GM23338 (cell line): ENCODE results near the gene FAM118B. TPM values are rescaled to one million over a fixed set of nuclear protein-coding genes. Genes with fewer than 3 reads are reported as not detected.

ENCODE experiments used
- ATAC-seq: fragments of 200-7000 bp; cut with Tn5 transposase; 3 replicates; pipeline ENCODE4 v1.9.1; 2020
- DNase-seq: peaks from one replicate; pipeline ENCODE4 v3.0.0-alpha.2; 2015; ENCODE audit warnings: low spot score
- H2AFZ ChIP-seq: fragments of 200-600 bp; sonication (generic); 2 replicates; pipeline ENCODE4 v1.8.0; 2016; ENCODE audit warnings: antibody characterized with exemption, mild to moderate bottlenecking, moderate library complexity
- H3F3A ChIP-seq: fragments of 200-600 bp; sonication (generic); replicated peaks from 2 replicates; pipeline ENCODE4 v1.8.0; 2017; ENCODE audit warnings: antibody characterized with exemption, mixed run types, low read depth
- H3K27ac ChIP-seq: fragments of 200-600 bp; sonication (generic); 2 replicates; pipeline ENCODE4 v1.6.1; 2016; ENCODE audit warnings: low read depth
- H3K27me3 ChIP-seq: fragments of 200-600 bp; sonication (generic); 2 replicates; pipeline ENCODE4 v1.8.0; 2016; ENCODE audit warnings: mild to moderate bottlenecking, mixed run types, moderate library complexity; ENCODE audit not compliant: insufficient read depth
- H3K36me3 ChIP-seq: fragments of 200-600 bp; sonication (generic); 2 replicates; pipeline ENCODE4 v1.8.0; 2016; ENCODE audit warnings: mild to moderate bottlenecking; ENCODE audit not compliant: insufficient read depth
- H3K4me1 ChIP-seq: fragments of 200-600 bp; sonication (generic); 2 replicates; pipeline ENCODE4 v1.8.0; 2016; ENCODE audit warnings: mild to moderate bottlenecking, moderate library complexity; ENCODE audit not compliant: insufficient read depth
- H3K4me2 ChIP-seq: fragments of 200-600 bp; sonication (generic); 2 replicates; pipeline ENCODE4 v1.7.1; 2017; ENCODE audit warnings: mixed run types
- H3K4me3 ChIP-seq: fragments of 200-600 bp; sonication (generic); 2 replicates; pipeline ENCODE4 v1.6.1; 2016; ENCODE audit warnings: mixed run types
- H3K79me2 ChIP-seq: fragments of 200-600 bp; sonication (generic); replicated peaks from 2 replicates; pipeline ENCODE4 v1.8.0; 2017; ENCODE audit warnings: mild to moderate bottlenecking; ENCODE audit not compliant: insufficient read depth
- H3K9me2 ChIP-seq: fragments of 200-600 bp; sonication (generic); 2 replicates; pipeline ENCODE4 v1.8.0; 2017; ENCODE audit not compliant: insufficient read depth
- H4K20me1 ChIP-seq: fragments of 200-600 bp; sonication (generic); replicated peaks from 2 replicates; pipeline ENCODE4 v1.8.0; 2017; ENCODE audit warnings: mild to moderate bottlenecking; ENCODE audit not compliant: insufficient read depth
- H3K27ac Mint-ChIP-seq: 2 replicates; pipeline ENCODE4 v1.8.0; 2020; ENCODE audit warnings: inconsistent platforms, mild to moderate bottlenecking, moderate library complexity, mixed read lengths
- H3K27me3 Mint-ChIP-seq: 3 replicates; pipeline ENCODE4 v1.8.0; 2022; ENCODE audit warnings: low read depth, mild to moderate bottlenecking, moderate library complexity, mixed read lengths, inconsistent platforms; ENCODE audit not compliant: insufficient read depth, poor library complexity
- H3K36me3 Mint-ChIP-seq: 3 replicates; pipeline ENCODE4 v1.8.0; 2021; ENCODE audit warnings: low read depth, mild to moderate bottlenecking, inconsistent platforms, moderate library complexity, mixed read lengths
- H3K4me1 Mint-ChIP-seq: 3 replicates; pipeline ENCODE4 v1.8.0; 2020; ENCODE audit warnings: mild to moderate bottlenecking, inconsistent platforms, mixed read lengths
- H3K4me3 Mint-ChIP-seq: 3 replicates; pipeline ENCODE4 v1.8.0; 2021; ENCODE audit warnings: moderate library complexity, mild to moderate bottlenecking, inconsistent platforms, mixed read lengths
- H3K9me3 Mint-ChIP-seq: 3 replicates; pipeline ENCODE4 v1.8.0; 2020; ENCODE audit warnings: moderate library complexity, mild to moderate bottlenecking, inconsistent platforms, mixed read lengths
- CREB1 ChIP-seq: fragments of 250-450 bp; sonication (Bioruptor Pico); IDR thresholded peaks from 2 replicates; pipeline ENCODE4 v1.5.0; 2020; ENCODE audit warnings: low read depth, mild to moderate bottlenecking, moderate library complexity
- ETS1 ChIP-seq: IDR thresholded peaks from 2 replicates; pipeline ENCODE4 v1.6.1; 2016; ENCODE audit warnings: antibody characterized with exemption
- JUNB ChIP-seq: IDR thresholded peaks from one replicate; pipeline ENCODE4 v1.6.1; 2016; ENCODE audit warnings: antibody characterized with exemption; ENCODE audit not compliant: unreplicated experiment
- REST ChIP-seq: IDR thresholded peaks from one replicate; pipeline ENCODE4 v1.6.1; 2018; ENCODE audit warnings: antibody characterized with exemption; ENCODE audit not compliant: unreplicated experiment
- STAT1 ChIP-seq: IDR thresholded peaks from one replicate; pipeline ENCODE4 v1.6.1; 2016; ENCODE audit warnings: antibody characterized with exemption; ENCODE audit not compliant: unreplicated experiment
- ZNF114 ChIP-seq: fragments of 250-450 bp; sonication (Bioruptor Pico); IDR thresholded peaks from 2 replicates; pipeline ENCODE4 v1.5.0; 2020; ENCODE audit warnings: mild to moderate bottlenecking, moderate library complexity
- ZNF462 ChIP-seq: fragments of 250-450 bp; sonication (Bioruptor Pico); IDR thresholded peaks from 2 replicates; pipeline ENCODE4 v1.5.0; 2020; ENCODE audit warnings: mild to moderate bottlenecking, moderate library complexity
- polyA plus RNA-seq: library from polyadenylated mRNA; unstranded; fragments of >200 nt; fragmentation: Nextera tagmentation; extraction: Ambion mirVana; gene quantifications from 2 replicates; pipeline ENCODE4 v1.2.1, GENCODE V29; 2016
- total RNA-seq: library from RNA; depleted of rRNA; stranded (reverse); fragments of >200 nt; shearing (Covaris generic); gene quantifications from 2 replicates; pipeline ENCODE4 v1.2.3, GENCODE V29; 2014

The FAM118B gene
- total and polyA plus RNA-seq, 2 experiments from 2014 or later, result 33.7 to 43.4 TPM

GRCh38 chr11:126263489-126263888, 51.9 kb downstream of the FAM118B start (continued):
- TF ChIP-seq ZNF462 (CRISPR knock-in tag) (no peak), CREB1 (CRISPR knock-in tag) (no peak)

GRCh38 chr11:126265811-126266210, 54.2 kb downstream of the FAM118B start:
- Histone ChIP-seq H3K27me3 (no peaks in the 10 kb centered on the region), H3K36me3 (peaks cover 45% of the 10 kb centered on the region), H2AFZ (no peak overlapping the region), H3K79me2 (peaks cover 35% of the 10 kb centered on the region), H3K4me1 (peaks cover 9% of the 10 kb centered on the region; the same call in 1 of the 2 replicates), H3K9me2 (no peaks in the 10 kb centered on the region), H4K20me1 (0 out of 2 replicates have a peak, but pooled peaks cover 6% of the 10 kb centered on the region), H3K4me3 (no peak overlapping the region), H3K27ac (no peak overlapping the region), H3F3A (peaks cover 27% of the 10 kb centered on the region; the same call in 1 of the 2 replicates), H3K4me2 (no peak overlapping the region)
- Mint-ChIP-seq H3K27ac (no peak overlapping the region), H3K4me3 (no peak overlapping the region), H3K9me3 (no peaks in the 10 kb centered on the region), H3K27me3 (peaks cover 11% of the 10 kb centered on the region), H3K4me1 (peaks cover 12% of the 10 kb centered on the region), H3K36me3 (peaks cover 71% of the 10 kb centered on the region)
- DNase-seq (no peak), ATAC-seq (no peak)
- TF ChIP-seq REST, result no peak
- TF ChIP-seq ETS1, result no peak
- TF ChIP-seq JUNB, result no peak
- TF ChIP-seq STAT1, result no peak
- no peak for TF ChIP-seq ZNF114 (CRISPR knock-in tag)
